ENCODE measurements around the gene OSBPL7. TPM values are rescaled to one million over a fixed set of nuclear protein-coding genes. Genes with fewer than 3 reads are reported as not detected.

OSBPL7 gene
- total RNA-seq, 1 experiment from 2014 or later: 20.5 TPM

GRCh38 chr17:47802341-47803022 is 19.1 kb downstream of the OSBPL7 start (continued):
- TF ChIP-seq SP1 (IDR thresholded peaks at IDR 0.05; ENCODE audit: low read depth): no peak

DNA sequence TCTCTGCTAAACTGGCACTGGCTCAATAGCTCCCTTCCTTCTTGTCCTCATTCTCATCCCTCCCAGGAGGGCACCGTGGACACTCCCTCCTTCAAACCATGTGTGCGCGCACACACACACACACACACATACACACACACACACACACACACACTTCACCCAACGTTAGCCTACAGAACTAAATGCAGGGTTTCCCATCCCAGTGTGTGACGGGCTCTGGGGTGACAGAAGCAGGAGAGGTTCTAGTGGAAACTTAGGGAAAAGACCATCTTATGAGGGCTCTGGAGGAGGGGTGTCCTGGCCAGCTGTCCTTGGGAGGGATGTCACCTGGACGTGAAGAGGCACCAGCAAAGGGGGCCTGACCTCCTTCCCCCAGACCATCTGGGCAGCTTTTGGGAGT is 19.7 kb downstream of the OSBPL7 start:
- Histone ChIP-seq H4K20me1 (ENCODE audit: insufficient read depth) (no peaks in the 10 kb centered on the region), H3K9me2 (ENCODE audit: insufficient read depth) (no peaks in the 10 kb centered on the region), H3K36me3 (ENCODE audit: control insufficient read depth in 1 of 2, insufficient read depth in 2 of 2, low read length in 2 of 2) (no peaks in the 10 kb centered on the region), H3K4me3 (replicated peaks in 1 of 2; ENCODE audit: low read depth in 1 of 2, low read length in 2 of 2) (no peak overlapping the region), H3K9me3 (ENCODE audit: control insufficient read depth in 1 of 2, insufficient read depth in 1 of 2, low read depth in 1 of 2, low read length in 2 of 2) (no peaks in the 10 kb centered on the region), H3K27ac (ENCODE audit: low read depth, low read length) (no peak overlapping the region), H3K4me1 (ENCODE audit: control insufficient read depth in 1 of 2, insufficient read depth in 2 of 2, low read length in 2 of 2) (no peaks in the 10 kb centered on the region), H3K4me2 (ENCODE audit: low read length) (no peak overlapping the region), H3K79me2 (ENCODE audit: insufficient read depth, low read length) (no peaks in the 10 kb centered on the region), H2AFZ (ENCODE audit: low read depth, low read length, poor library complexity, severe bottlenecking) (no peak overlapping the region), H3K9ac (ENCODE audit: low read length) (no peak overlapping the region), H3K27me3 (ENCODE audit: insufficient read depth, low read length) (peaks cover 11% of the 10 kb centered on the region; the same call in 1 of the 2 replicates)
- ATAC-seq (no peak; the same call in 1 of the 2 replicates), DNase-seq (ENCODE audit: low read depth, low spot score) (no peak)
- TF ChIP-seq POLR2AphosphoS5 (IDR thresholded peaks at IDR 0.05; ENCODE audit: low read depth, low read length) (no peak), EZH2 (IDR thresholded peaks at IDR 0.05) (no peak), POLR2A (IDR thresholded peaks at IDR 0.05; ENCODE audit: borderline replicate concordance, extremely low read depth, insufficient read depth, insufficient read length) (no peak), ZFX (IDR thresholded peaks at IDR 0.05) (no peak), CBX3 (IDR thresholded peaks at IDR 0.05; ENCODE audit: low read depth) (no peak), REST (IDR thresholded peaks at IDR 0.05; ENCODE audit: low read depth) (no peak), JUND (IDR thresholded peaks at IDR 0.05) (no peak), ZNF274 (IDR thresholded peaks at IDR 0.05; ENCODE audit: low read depth, low read length) (no peak), MAX (IDR thresholded peaks at IDR 0.05) (no peak), CTCF (IDR thresholded peaks at IDR 0.05 in 2 of 3, conservative IDR thresholded peaks at IDR 0.05 in 1 of 3; ENCODE audit: borderline replicate concordance in 1 of 3, insufficient read depth in 1 of 3, low read depth in 2 of 3, low read length in 2 of 3) (no peak), EZH2phosphoT487 (IDR thresholded peaks at IDR 0.05; ENCODE audit: borderline replicate concordance) (no peak), ELF1 (IDR thresholded peaks at IDR 0.05; ENCODE audit: borderline replicate concordance, low read depth) (no peak), EGR1 (IDR thresholded peaks at IDR 0.05; ENCODE audit: low read depth) (no peak), CEBPB (IDR thresholded peaks at IDR 0.05; ENCODE audit: low read depth) (no peak), SP1 (IDR thresholded peaks at IDR 0.05; ENCODE audit: low read depth) (no peak), SRF (IDR thresholded peaks at IDR 0.05; ENCODE audit: low read depth) (no peak), FOSL1 (IDR thresholded peaks at IDR 0.05; ENCODE audit: low read depth) (no peak), RAD21 (IDR thresholded peaks at IDR 0.05; ENCODE audit: low read depth) (no peak)
- TF ChIP-seq, protein P1, sequence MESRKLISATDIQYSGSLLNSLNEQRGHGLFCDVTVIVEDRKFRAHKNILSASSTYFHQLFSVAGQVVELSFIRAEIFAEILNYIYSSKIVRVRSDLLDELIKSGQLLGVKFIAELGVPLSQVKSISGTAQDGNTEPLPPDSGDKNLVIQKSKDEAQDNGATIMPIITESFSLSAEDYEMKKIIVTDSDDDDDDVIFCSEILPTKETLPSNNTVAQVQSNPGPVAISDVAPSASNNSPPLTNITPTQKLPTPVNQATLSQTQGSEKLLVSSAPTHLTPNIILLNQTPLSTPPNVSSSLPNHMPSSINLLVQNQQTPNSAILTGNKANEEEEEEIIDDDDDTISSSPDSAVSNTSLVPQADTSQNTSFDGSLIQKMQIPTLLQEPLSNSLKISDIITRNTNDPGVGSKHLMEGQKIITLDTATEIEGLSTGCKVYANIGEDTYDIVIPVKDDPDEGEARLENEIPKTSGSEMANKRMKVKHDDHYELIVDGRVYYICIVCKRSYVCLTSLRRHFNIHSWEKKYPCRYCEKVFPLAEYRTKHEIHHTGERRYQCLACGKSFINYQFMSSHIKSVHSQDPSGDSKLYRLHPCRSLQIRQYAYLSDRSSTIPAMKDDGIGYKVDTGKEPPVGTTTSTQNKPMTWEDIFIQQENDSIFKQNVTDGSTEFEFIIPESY (IDR thresholded peaks at IDR 0.05; ENCODE audit: extremely low read depth, insufficient replicate concordance, low read length): no peak
- intact Hi-C loops (cut with micrococcal nuclease): loop anchor here (1.0 to 5.0 kb wide), 5 partner anchors 26 to 181 kb away; partner anchors contain the start of gene TBX21
- CTCF ChIA-PET: interaction anchor here (0.7 to 1.4 kb wide), 9 partner anchors 16 to 216 kb away, joined by 3 to 5 read pairs (median 3); partner anchors contain the start of genes CDK5RAP3 and TBKBP1
- POLR2A ChIA-PET: no interaction called here
- BruUV-seq (replicated peaks): no TSS peak
- RAD21 ChIA-PET (ENCODE audit: low non-redundant PET in 1 of 2, low total read pairs in 2 of 2, uncharacterized antibody in 2 of 2, unreplicated experiment in 2 of 2): no interaction called here

Data from HCT116 (cell line).